ENCODE data around the gene IFNW1. TPM values are rescaled to one million over a fixed set of nuclear protein-coding genes. Genes with fewer than 3 reads are reported as not detected.
"Not testable (repeated sequence)": the region's sequence is repeated elsewhere in the genome, so short reads cannot be mapped to it uniquely, and the experiment has no call there.

IFNW1 gene
- total and polyA plus RNA-seq, 2 donors (not counting 3 experiments of a cell fraction or from before 2014, with no cell fraction given) = not detected

GRCh38 chr9:21171351-21171750 lies 29.7 kb upstream of the IFNW1 start:
- DNase-seq (ENCODE audit: low read depth, low spot score) (no peak), FAIRE-seq (no peak)
- Histone ChIP-seq H3K4me3 (replicated peaks in 1 of 3; ENCODE audit: insufficient read depth in 1 of 3, low read depth in 1 of 3, low read length in 3 of 3) (no peak overlapping the region), H3K9me1 (replicated peaks; ENCODE audit: control insufficient read depth, extremely low read depth, insufficient read depth, low read length) (no peaks in the 10 kb centered on the region), H3K27ac (ENCODE audit: insufficient read depth, low read depth, low read length) (no peak overlapping the region), H3K4me1 (ENCODE audit: control insufficient read depth, extremely low read depth, insufficient read depth, low read length) (no peaks in the 10 kb centered on the region), H2AFZ (ENCODE audit: low read depth, low read length) (no peak overlapping the region), H3K4me2 (ENCODE audit: insufficient read depth, low read length) (no peak overlapping the region), H3K27me3 (ENCODE audit: control insufficient read depth in 2 of 2, insufficient read depth in 2 of 2, low read length in 2 of 2) (peaks cover 5 to 28% of the 10 kb centered on the region in 2 experiments), H3K36me3 (ENCODE audit: control insufficient read depth in 2 of 2, extremely low read depth in 1 of 2, insufficient read depth in 2 of 2, low read length in 2 of 2) (no peaks in the 10 kb centered on the region), H3K9me3 (replicated peaks; ENCODE audit: control insufficient read depth, insufficient read depth, low read length) (no peaks in the 10 kb centered on the region), H4K20me1 (replicated peaks; ENCODE audit: control insufficient read depth, extremely low read depth, insufficient read depth, low read length) (no peaks in the 10 kb centered on the region), H3K79me2 (ENCODE audit: control insufficient read depth, insufficient read depth, low read length) (no peaks in the 10 kb centered on the region), H3K9ac (replicated peaks; ENCODE audit: extremely low read depth, insufficient read depth, low read length) (no peak overlapping the region)
- TF ChIP-seq EZH2 (IDR thresholded peaks at IDR 0.05; ENCODE audit: borderline replicate concordance, low read depth, low read length, severe bottlenecking) = no peak
- TF ChIP-seq JUN (IDR thresholded peaks at IDR 0.05; ENCODE audit: borderline replicate concordance, insufficient read depth, insufficient read length, low read depth) = no peak
- no peak for TF ChIP-seq CTCF (IDR thresholded peaks at IDR 0.05; ENCODE audit: extremely low read depth in 1 of 2, insufficient read depth in 1 of 2, low read depth in 1 of 2, low read length in 2 of 2)
- TF ChIP-seq GATA2 (IDR thresholded peaks at IDR 0.05; ENCODE audit: insufficient read depth, insufficient read length, low read depth, low read length) = no peak
- TF ChIP-seq POLR2AphosphoS5 (IDR thresholded peaks at IDR 0.05; ENCODE audit: insufficient read depth, low read depth, low read length) = no peak
- no peak for TF ChIP-seq MAX (IDR thresholded peaks at IDR 0.05; ENCODE audit: insufficient read depth, insufficient read length)
- no peak for TF ChIP-seq MYC (IDR thresholded peaks at IDR 0.05; ENCODE audit: low read depth, low read length)
- no peak for TF ChIP-seq FOS (IDR thresholded peaks at IDR 0.05; ENCODE audit: borderline replicate concordance, insufficient read depth, low read length)
- BruUV-seq (replicated peaks) = no TSS peak
- ChIA-PET POLR2A (no interaction called here), CTCF (no interaction called here)
- dilution Hi-C loops (cut with MboI; ENCODE audit: extremely low pct_ligation_motif_present, low sequenced_read_pairs) = no loop called here
- intact Hi-C loops (cut with micrococcal nuclease) = no loop called here

- POLR2A ChIA-PET; H4K20me1 ChIP-seq (replicated peaks; ENCODE audit: control insufficient read depth, extremely low read depth, insufficient read depth, low read length); BruUV-seq (replicated peaks); H3K4me3 ChIP-seq (replicated peaks in 1 of 3; ENCODE audit: insufficient read depth in 1 of 3, low read depth in 1 of 3, low read length in 3 of 3); H3K9ac ChIP-seq (replicated peaks; ENCODE audit: extremely low read depth, insufficient read depth, low read length); H3K9me1 ChIP-seq (replicated peaks; ENCODE audit: control insufficient read depth, extremely low read depth, insufficient read depth, low read length); H3K4me2 ChIP-seq (ENCODE audit: insufficient read depth, low read length); H3K27ac ChIP-seq (ENCODE audit: insufficient read depth, low read depth, low read length); intact Hi-C loops (cut with micrococcal nuclease); H3K36me3 ChIP-seq (ENCODE audit: control insufficient read depth in 2 of 2, extremely low read depth in 1 of 2, insufficient read depth in 2 of 2, low read length in 2 of 2); H3K9me3 ChIP-seq (replicated peaks; ENCODE audit: control insufficient read depth, insufficient read depth, low read length); H3K79me2 ChIP-seq (ENCODE audit: control insufficient read depth, insufficient read depth, low read length); H3K4me1 ChIP-seq (ENCODE audit: control insufficient read depth, extremely low read depth, insufficient read depth, low read length); H2AFZ ChIP-seq (ENCODE audit: low read depth, low read length); CTCF ChIA-PET; FAIRE-seq; DNase-seq (ENCODE audit: low read depth, low spot score); dilution Hi-C loops (cut with MboI; ENCODE audit: extremely low pct_ligation_motif_present, low sequenced_read_pairs): not testable (repeated sequence)
- H3K27me3 ChIP-seq (ENCODE audit: control insufficient read depth in 2 of 2, insufficient read depth in 2 of 2, low read length in 2 of 2) = peaks cover 0 to 15% of the 10 kb centered on the region in 2 experiments
These were observed 24.9 kb upstream of the IFNW1 start, which contains the start of gene IFNA21 for GRCh38 chr9:21166560-21166959. Gene IFNA21 (minus strand): TSS chr9:21166660. CDS start chr9:21166612, 48 bp downstream.
